Parietal lobe (tissue), 1 donor: Measurements from ENCODE around the gene CD2BP2. TPM values are rescaled to one million over a fixed set of nuclear protein-coding genes. Genes with fewer than 3 reads are reported as not detected.

Source experiments
- total RNA-seq: library from RNA; depleted of rRNA; stranded (reverse); fragments of >200 nt; gene quantifications from one replicate; pipeline ENCODE4 v1.2.3, GENCODE V29; 2014

Gene CD2BP2
- total RNA-seq: 42.9 TPM

DNA sequence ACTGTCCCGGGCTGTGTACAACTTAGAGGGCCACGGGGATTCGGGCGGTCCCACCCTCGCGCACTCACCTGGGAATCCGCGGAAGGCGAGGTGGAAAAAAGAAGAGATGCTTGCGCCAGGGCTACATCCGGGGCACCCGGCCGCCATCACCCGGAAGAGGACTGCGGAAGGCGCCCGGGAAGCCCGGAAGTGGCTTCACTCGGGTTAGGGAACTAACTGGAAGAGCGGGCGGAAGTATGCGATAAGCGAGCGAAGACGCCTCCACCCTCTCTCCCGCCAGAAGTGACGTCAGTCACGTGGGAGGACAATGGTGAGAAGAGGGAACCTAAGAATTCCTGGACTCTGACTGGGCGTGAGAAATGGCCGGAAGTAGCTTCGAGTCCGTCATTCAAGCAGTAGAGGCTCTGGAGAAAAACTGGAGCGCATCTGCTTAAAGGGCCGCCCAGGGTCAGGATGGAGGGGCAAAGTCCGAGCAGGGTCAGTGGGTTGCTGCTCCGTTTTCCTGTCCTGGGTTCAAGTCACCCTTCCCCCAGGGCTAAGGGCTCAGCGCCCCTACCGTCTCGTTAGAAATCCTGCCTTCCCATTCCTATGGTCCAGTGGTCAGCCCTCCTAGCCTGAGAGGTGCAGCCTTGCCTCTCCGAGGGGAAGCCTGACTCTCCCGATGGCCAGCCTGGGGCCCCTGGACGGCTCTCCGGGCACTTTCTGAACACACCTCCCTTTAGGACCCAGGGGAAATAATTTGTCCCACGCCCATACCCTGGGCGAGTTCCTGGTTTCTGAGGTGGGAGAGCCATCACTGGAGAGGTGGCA, at the start of gene CD2BP2:
Gene CD2BP2 (minus strand): TSS at position 165 of the 810 bp plus-strand sequence. CDS start 627 bp downstream, outside the sequence.

DNA sequence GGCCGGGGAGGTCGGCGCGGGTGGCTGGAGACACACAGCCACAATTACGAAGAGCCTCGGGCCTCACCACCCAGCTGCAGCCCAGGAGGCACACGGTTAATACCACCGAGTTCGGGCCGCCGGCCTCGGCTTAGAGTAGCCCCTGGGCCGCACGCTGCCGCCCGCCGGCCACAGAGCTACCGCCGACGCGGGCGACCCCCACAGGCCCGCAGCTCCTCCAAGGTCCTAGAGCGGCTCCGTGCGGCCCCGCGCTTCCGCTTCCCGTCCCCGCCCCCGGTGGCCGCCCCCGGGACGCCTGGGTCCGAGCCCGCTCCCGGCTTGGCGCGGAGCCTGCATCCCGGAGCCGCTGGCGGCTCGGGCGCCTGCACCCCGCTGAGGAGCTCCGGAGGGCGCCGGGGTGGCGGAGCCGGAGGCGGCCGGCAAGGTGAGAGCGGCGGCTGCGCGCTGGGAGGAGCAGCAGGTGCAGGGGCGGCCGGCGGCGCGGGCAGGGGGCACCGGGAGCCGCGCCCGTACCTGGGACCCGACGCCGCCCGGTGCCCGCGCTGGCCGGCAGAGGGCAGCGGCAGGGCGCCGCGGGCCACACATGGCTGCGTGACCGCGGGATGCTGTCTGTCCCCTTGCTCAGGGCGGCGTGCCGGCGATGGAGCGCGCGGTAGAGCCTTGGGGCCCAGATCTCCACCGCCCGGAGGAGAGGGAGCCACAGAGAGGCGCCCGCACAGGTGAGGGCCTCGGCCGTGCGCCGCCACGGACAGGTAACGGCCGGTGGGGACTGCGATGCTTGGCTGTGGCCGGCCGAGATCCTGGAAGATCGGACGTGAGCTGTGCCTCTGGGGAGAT, 40.3 kb upstream of the CD2BP2 start, which contains the start of gene ZNF48:
Gene ZNF48 (plus strand): TSS at position 266 of the 837 bp plus-strand sequence. CDS start 375 bp downstream, at position 641.

DNA sequence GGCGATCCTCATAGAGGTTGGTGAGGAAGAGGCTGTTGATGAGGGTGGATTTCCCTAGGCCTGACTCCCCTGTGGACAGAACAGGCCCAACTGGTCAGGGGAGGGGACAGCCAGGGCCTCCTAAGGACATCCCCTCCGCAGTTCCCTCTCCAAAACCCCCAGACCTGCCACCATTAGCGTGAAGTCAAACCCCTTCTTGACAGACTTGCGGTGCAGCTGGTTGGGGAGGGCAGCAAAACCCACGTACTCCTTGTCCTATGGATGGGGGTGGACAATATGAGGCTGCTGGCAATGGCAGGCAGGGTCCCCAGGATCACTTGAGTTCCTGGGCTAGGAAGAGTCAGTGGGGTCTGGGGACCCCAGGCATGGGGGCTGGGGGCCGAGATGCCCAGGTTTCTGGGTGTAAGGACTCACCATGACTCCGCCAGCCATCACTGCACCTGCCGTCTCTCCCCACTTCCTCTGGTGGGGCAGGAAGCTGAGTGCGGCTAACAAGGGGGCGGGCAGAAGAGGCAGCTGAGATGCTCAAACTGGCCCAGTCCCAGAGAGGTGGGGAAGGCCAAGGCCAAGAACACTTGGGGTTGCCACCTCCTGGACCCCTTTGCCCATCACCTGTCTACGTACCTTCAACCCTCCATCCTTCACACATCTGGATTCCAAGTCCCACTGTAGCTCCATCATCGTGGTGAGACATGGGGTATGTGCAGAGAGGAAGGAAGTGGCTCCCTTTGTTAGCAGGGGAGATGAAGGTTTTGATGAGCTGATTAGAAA, 27.2 kb upstream of the CD2BP2 start, which contains the start of gene SEPTIN1:
Gene SEPTIN1 (minus strand): TSS at position 451 of the 771 bp plus-strand sequence. CDS start 19 bp downstream, at position 432.

DNA sequence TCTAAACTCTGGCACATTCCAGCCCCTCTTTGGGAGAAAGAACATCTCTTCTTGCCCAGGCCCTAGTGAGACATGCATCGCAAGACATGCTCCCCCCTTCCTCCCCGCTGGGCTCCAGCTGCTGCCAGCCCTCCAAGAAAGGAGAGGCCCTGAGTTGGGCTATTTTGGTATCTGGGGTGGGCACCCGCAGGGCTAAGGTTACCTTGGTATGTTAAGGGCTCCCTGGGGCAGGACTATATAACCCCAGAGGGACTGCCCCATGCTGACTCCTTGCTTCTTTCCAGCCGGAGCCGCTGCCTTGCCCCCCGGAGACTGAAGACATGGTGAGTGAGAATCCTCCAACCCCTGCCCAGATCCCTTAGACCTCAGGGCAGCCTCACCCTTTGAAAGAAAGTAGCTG, 19.4 kb upstream of the CD2BP2 start, which contains the start of gene MYL11:
Gene MYL11 (plus strand): TSS at position 265 of the 400 bp plus-strand sequence. CDS start 56 bp downstream, at position 321.

DNA sequence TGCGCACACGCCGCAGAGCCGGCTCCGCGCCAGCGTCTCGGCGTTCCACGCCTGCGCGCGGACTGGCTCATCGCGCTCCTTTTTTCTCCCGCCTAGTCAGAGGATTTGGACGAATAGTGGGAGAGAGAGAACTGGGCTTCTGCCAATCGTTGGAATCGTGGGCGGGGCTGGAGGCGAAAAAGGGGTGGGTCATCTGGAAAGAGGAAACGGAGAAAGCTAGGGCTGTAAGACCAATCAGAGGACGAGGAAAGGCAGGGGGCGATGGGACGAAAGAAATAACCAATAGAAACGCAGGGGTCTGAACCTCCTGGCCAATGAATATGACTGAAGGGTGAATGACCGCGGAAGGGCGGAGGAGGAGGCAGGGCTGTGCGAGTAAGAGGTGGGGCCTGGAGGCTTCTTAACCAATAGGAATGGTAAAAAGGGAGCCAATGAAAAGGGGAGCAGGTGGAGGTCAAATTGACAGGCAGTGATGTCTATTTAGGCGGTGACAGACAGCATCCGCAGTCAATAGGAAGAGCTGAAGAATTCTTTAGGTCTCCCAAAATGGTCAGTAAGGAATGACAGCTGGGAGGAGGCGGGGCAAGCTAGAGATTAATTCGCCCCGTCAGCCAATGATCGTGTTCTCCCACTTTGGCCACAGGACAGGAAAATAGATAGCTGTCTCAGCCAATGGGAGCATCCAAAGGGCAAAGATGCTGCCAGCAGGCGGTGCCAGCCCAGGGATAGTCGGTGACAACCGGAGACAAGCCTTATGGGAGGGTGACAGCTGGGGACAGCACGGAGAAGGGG, 15.5 kb upstream of the CD2BP2 start, which contains the start of gene TBC1D10B:
Gene TBC1D10B (minus strand): TSS at position 39 of the 792 bp plus-strand sequence. CDS start 311 bp downstream, outside the sequence.

Other genes starting within 250 kb of the CD2BP2 start
- 1.9 TPM for gene GDPD3, start 241.8 kb downstream of the CD2BP2 start, total RNA-seq
- 26.0 TPM for gene MAPK3, start 232.1 kb downstream of the CD2BP2 start, total RNA-seq
- 26.3 TPM for gene CORO1A, start 171.7 kb downstream of the CD2BP2 start, total RNA-seq
- gene BOLA2B, start 161.6 kb downstream of the CD2BP2 start, total RNA-seq: 16.9 TPM
- 27.2 TPM for gene SLX1A, start 161.4 kb downstream of the CD2BP2 start, total RNA-seq
- 7.8 TPM for gene SULT1A3, start 156.1 kb downstream of the CD2BP2 start, total RNA-seq
- 8.5 TPM for gene NPIPB13, start 106.8 kb downstream of the CD2BP2 start, total RNA-seq
- gene TBC1D10B, start 15.2 kb upstream of the CD2BP2 start, total RNA-seq: 33.2 TPM
- gene MYL11, start 19.5 kb upstream of the CD2BP2 start, total RNA-seq: not detected
- 0.94 TPM for gene SEPTIN1, start 27.3 kb upstream of the CD2BP2 start, total RNA-seq
- gene ZNF48, start 40.1 kb upstream of the CD2BP2 start, total RNA-seq: 31.0 TPM
- 11.6 TPM for gene ZNF771, start 52.3 kb upstream of the CD2BP2 start, total RNA-seq
- 16.3 TPM for gene DCTPP1, start 74.7 kb upstream of the CD2BP2 start, total RNA-seq
- 8.1 TPM for gene SEPHS2, start 90.6 kb upstream of the CD2BP2 start, total RNA-seq
- gene ITGAL, start 117.4 kb upstream of the CD2BP2 start, total RNA-seq: 1.3 TPM
- 20.0 TPM for gene ZNF768, start 171.3 kb upstream of the CD2BP2 start, total RNA-seq
- gene ZNF747, start 179.6 kb upstream of the CD2BP2 start, total RNA-seq: 13.5 TPM
- 13.8 TPM for gene ZNF764, start 203.1 kb upstream of the CD2BP2 start, total RNA-seq
- 11.3 TPM for gene ZNF688, start 216.4 kb upstream of the CD2BP2 start, total RNA-seq
- 33.2 TPM for gene ZNF785, start 230.4 kb upstream of the CD2BP2 start, total RNA-seq